OCI-LY7 (cell line): ENCODE data around the gene GPS1. TPM values are rescaled to one million over a fixed set of nuclear protein-coding genes. Genes with fewer than 3 reads are reported as not detected.

Experiments used
- BruUV-seq: library from RNA; stranded (reverse); fragments of 400-500 nt; replicated peaks from 2 replicates; lab custom pipeline; 2021; lab: Mats Ljungman, UMichigan
- CTCF ChIA-PET: fragments of 300-600 bp; sonication (Branson Sonifier 250); formaldehyde crosslinking; loops from one replicate; lab custom pipeline; 2022; ENCODE audit warnings: antibody characterized with exemption; ENCODE audit not compliant: unreplicated experiment; lab: Charles Lee
- POLR2A ChIA-PET: fragments of 300-600 bp; sonication (Branson Sonifier 250); formaldehyde crosslinking; loops from one replicate; lab custom pipeline; 2022; ENCODE audit warnings: antibody characterized with exemption; lab: Charles Lee
- DNase-seq: peaks from one replicate; pipeline ENCODE4 v3.0.0-alpha.2; 2015; ENCODE audit warnings: low spot score
- H2AFZ ChIP-seq: fragments of 200-600 bp; sonication (generic), shearing (Covaris generic); 2 replicates; pipeline ENCODE4 v1.6.1; 2014; ENCODE audit warnings: mild to moderate bottlenecking, antibody characterized with exemption, low read length, moderate library complexity
- H3K27ac ChIP-seq: fragments of 200-600 bp; sonication (generic); 2 replicates; pipeline ENCODE4 v1.5.1; 2014; ENCODE audit warnings: mixed run types, low read depth, mild to moderate bottlenecking, moderate library complexity, low read length, inconsistent platforms; ENCODE audit not compliant: poor library complexity, severe bottlenecking
- H3K36me3 ChIP-seq: fragments of 200-600 bp; sonication (generic); 2 replicates; pipeline ENCODE4 v1.6.1; 2014; ENCODE audit warnings: mild to moderate bottlenecking, antibody characterized with exemption, low read length, moderate library complexity, mixed read lengths; ENCODE audit not compliant: insufficient read depth
- H3K4me1 ChIP-seq: fragments of 200-600 bp; sonication (generic); 2 replicates; pipeline ENCODE4 v1.5.1; 2014; ENCODE audit warnings: mild to moderate bottlenecking, low read length; ENCODE audit not compliant: insufficient read depth, poor library complexity, severe bottlenecking
- H3K4me2 ChIP-seq: fragments of 200-600 bp; sonication (generic); 2 replicates; pipeline ENCODE4 v1.6.1; 2014; ENCODE audit warnings: mild to moderate bottlenecking, low read length
- H3K4me3 ChIP-seq: fragments of 200-600 bp; sonication (generic); 2 replicates; pipeline ENCODE4 v1.5.1; 2014; ENCODE audit warnings: mild to moderate bottlenecking, low read depth, low read length; ENCODE audit not compliant: poor library complexity, severe bottlenecking
- H3K79me2 ChIP-seq: fragments of 200-600 bp; sonication (generic); 2 replicates; pipeline ENCODE4 v1.6.1; 2016; ENCODE audit warnings: low read depth, mild to moderate bottlenecking, low read length, moderate library complexity, mixed read lengths; ENCODE audit not compliant: insufficient read depth
- H3K9me2 ChIP-seq: fragments of 200-600 bp; sonication (generic); 2 replicates; pipeline ENCODE4 v1.6.1; 2016; ENCODE audit warnings: mild to moderate bottlenecking, low read length, mixed read lengths; ENCODE audit not compliant: insufficient read depth
- H3K9me3 ChIP-seq: fragments of 200-600 bp; sonication (generic); 2 replicates; pipeline ENCODE4 v1.6.1; 2014; ENCODE audit warnings: mild to moderate bottlenecking, mixed run types, low read length, mixed read lengths
- H4K20me1 ChIP-seq: fragments of 200-600 bp; sonication (generic); 2 replicates; pipeline ENCODE4 v1.6.1; 2014; ENCODE audit warnings: mild to moderate bottlenecking, antibody characterized with exemption, low read length, moderate library complexity, mixed read lengths; ENCODE audit not compliant: insufficient read depth
- CTCF ChIP-seq: fragments of 200-600 bp; sonication (generic); conservative IDR thresholded peaks from 2 replicates; pipeline ENCODE4 v1.5.1; 2014; ENCODE audit warnings: mild to moderate bottlenecking, antibody characterized with exemption, low read length, moderate library complexity, mixed read lengths
- EZH2phosphoT487 ChIP-seq: fragments of 200-600 bp; sonication (generic); IDR thresholded peaks from 2 replicates; pipeline ENCODE4 v1.6.1; 2018; ENCODE audit warnings: low read depth, borderline replicate concordance, mild to moderate bottlenecking, mixed run types, antibody characterized with exemption, low read length, moderate library complexity, mixed read lengths
- intact Hi-C: fragments of 100-400 bp; cut with micrococcal nuclease; formaldehyde crosslinking; loops from one replicate; pipeline ENCODE4 v1.10.0; 2022; ENCODE audit not compliant: unreplicated experiment
- total RNA-seq, 2 experiments: library from RNA; depleted of rRNA in 1 of 2; stranded (reverse); fragments of >200 nt in 1 of 2; shearing (Covaris generic) in 1 of 2; gene quantifications; 2 replicates each; pipeline ENCODE4 v1.2.3, GENCODE V29; 2014 to 2022

The GPS1 gene
- total RNA-seq, 2 experiments from 2014 or later, result 133 to 169 TPM

- ChIA-PET CTCF (no interaction called here), POLR2A (no interaction called here)
- no peaks in the 10 kb centered on the region; the same call in 1 of the 2 replicates for H4K20me1 ChIP-seq
- peaks cover 12% of the 10 kb centered on the region for H3K4me1 ChIP-seq
- DNase-seq, result no peak
- H3K4me3 ChIP-seq, result no peak overlapping the region
- TF ChIP-seq CTCF, result no peak
- TF ChIP-seq EZH2phosphoT487, result no peak
- BruUV-seq, result no TSS peak
- no peaks in the 10 kb centered on the region for H3K9me2 ChIP-seq
- H2AFZ ChIP-seq, result no peak overlapping the region
- no peak overlapping the region for H3K27ac ChIP-seq
- H3K36me3 ChIP-seq, result peaks cover 85% of the 10 kb centered on the region
- no peak overlapping the region for H3K4me2 ChIP-seq
- intact Hi-C loops, result no loop called here
- peaks cover 18% of the 10 kb centered on the region; the same call in 1 of the 2 replicates for H3K79me2 ChIP-seq
- H3K9me3 ChIP-seq, result no peaks in the 10 kb centered on the region
These were observed 8.9 kb downstream of the GPS1 start for GRCh38 chr17:82060614-82061013.

- Histone ChIP-seq H3K36me3 (peaks cover 78% of the 10 kb centered on the region), H3K4me2 (no peak overlapping the region), H3K4me3 (no peak overlapping the region), H3K9me2 (no peaks in the 10 kb centered on the region), H3K9me3 (no peaks in the 10 kb centered on the region), H3K27ac (no peak overlapping the region), H3K4me1 (peaks cover 17% of the 10 kb centered on the region), H2AFZ (no peak overlapping the region), H3K79me2 (peaks cover 18% of the 10 kb centered on the region; the same call in 1 of the 2 replicates), H4K20me1 (no peaks in the 10 kb centered on the region; the same call in 1 of the 2 replicates)
- intact Hi-C loops, result no loop called here
- ChIA-PET CTCF (no interaction called here), POLR2A (no interaction called here)
- BruUV-seq, result no TSS peak
- TF ChIP-seq CTCF, result no peak
- TF ChIP-seq EZH2phosphoT487, result no peak
- no peak for DNase-seq
These were observed 9.6 kb downstream of the GPS1 start for GRCh38 chr17:82061047-82061925.
